OCI-LY7 (cell line): ENCODE measurements around the gene GNAI2.

ENCODE experiments used
- CTCF ChIP-seq: fragments of 200-600 bp; sonication (generic); conservative IDR thresholded peaks from 2 replicates; pipeline ENCODE4 v1.5.1; 2014; ENCODE audit warnings: mild to moderate bottlenecking, antibody characterized with exemption, low read length, moderate library complexity, mixed read lengths
- EZH2phosphoT487 ChIP-seq: fragments of 200-600 bp; sonication (generic); IDR thresholded peaks from 2 replicates; pipeline ENCODE4 v1.6.1; 2018; ENCODE audit warnings: low read depth, borderline replicate concordance, mild to moderate bottlenecking, mixed run types, antibody characterized with exemption, low read length, moderate library complexity, mixed read lengths

- TF ChIP-seq CTCF: no peak
- no peak for TF ChIP-seq EZH2phosphoT487
Measured at GRCh38 chr3:50201573-50202315, 34.3 kb upstream of the GNAI2 start.
